ENCODE results near the gene MERTK. TPM values are rescaled to one million over a fixed set of nuclear protein-coding genes. Genes with fewer than 3 reads are reported as not detected.

Gene MERTK
- polyA plus RNA-seq, 1 of the 3 experiments (the other 2 are of a cell fraction): 9.6 TPM

- ChIA-PET POLR2A (no interaction called here), CTCF (no interaction called here)
- TF ChIP-seq USF1 (IDR thresholded peaks at IDR 0.05; ENCODE audit: borderline replicate concordance, low read depth) (no peak), MXI1 (IDR thresholded peaks at IDR 0.05; ENCODE audit: low read depth, low read length) (no peak)
- Histone ChIP-seq H3K27ac (ENCODE audit: low read depth in 2 of 2, low read length in 1 of 2) (no peak overlapping the region), H3K9me2 (no peaks in the 10 kb centered on the region), H3K9me3 (no peaks in the 10 kb centered on the region), H3K4me1 (ENCODE audit: control insufficient read depth in 1 of 2, insufficient read depth in 2 of 2, low read depth in 1 of 2, low read length in 1 of 2) (peaks cover 0 to 19% of the 10 kb centered on the region in 2 experiments; a peak in 2 of 4 replicates), H2AFZ (ENCODE audit: low read depth) (no peak overlapping the region), H3K4me2 (no peak overlapping the region), H3K4me3 (ENCODE audit: low read depth in 2 of 2, low read length in 1 of 2) (no peak overlapping the region), H3K9ac (no peak overlapping the region), H3K36me3 (replicated peaks in 1 of 2; ENCODE audit: control insufficient read depth in 1 of 2, insufficient read depth in 2 of 2, low read length in 1 of 2) (no peaks in the 10 kb centered on the region), H3K79me2 (ENCODE audit: insufficient read depth) (no peaks in the 10 kb centered on the region), H4K20me1 (ENCODE audit: insufficient read depth) (no peaks in the 10 kb centered on the region), H3F3A (replicated peaks; ENCODE audit: insufficient read depth) (peaks cover 7% of the 10 kb centered on the region), H3K27me3 (ENCODE audit: insufficient read depth) (no peaks in the 10 kb centered on the region)
- WGBS (ENCODE audit: low lambda C conversion rate): 76% methylated on average over 8 of the region's 9 CpGs
- DNase-seq: no peak
Measured at GRCh38 chr2:112024231-112024630, 125.8 kb downstream of the MERTK start.

- TF ChIP-seq RFX5 (IDR thresholded peaks at IDR 0.05; ENCODE audit: low read length) (no peak), TCF12 (IDR thresholded peaks at IDR 0.05) (no peak), ZBTB33 (IDR thresholded peaks at IDR 0.05; ENCODE audit: borderline replicate concordance, low read depth) (no peak), RCOR1 (IDR thresholded peaks at IDR 0.05; ENCODE audit: low read length) (no peak), FOXJ3 (CRISPR knock-in tag; IDR thresholded peaks at IDR 0.05) (no peak), YY1 (IDR thresholded peaks at IDR 0.05; ENCODE audit: low read depth) (no peak), SMC3 (IDR thresholded peaks at IDR 0.05; ENCODE audit: low read depth, low read length) (no peak), MXI1 (IDR thresholded peaks at IDR 0.05; ENCODE audit: low read depth, low read length) (no peak), USF1 (IDR thresholded peaks at IDR 0.05; ENCODE audit: borderline replicate concordance, low read depth) (no peak), GATA2 (CRISPR knock-in tag; IDR thresholded peaks at IDR 0.05) (no peak), EZH2phosphoT487 (IDR thresholded peaks at IDR 0.05; ENCODE audit: borderline replicate concordance, low read depth) (no peak), FOXM1 (IDR thresholded peaks at IDR 0.05; ENCODE audit: low read depth) (no peak)
- CTCF ChIA-PET: interaction anchor here (0.8 to 1.2 kb wide), 2 partner anchors 23 to 137 kb away, joined by 4 read pairs; no protein-coding TSS in a partner anchor
- H4K20me1 ChIP-seq (ENCODE audit: insufficient read depth): no peaks in the 10 kb centered on the region
- no peaks in the 10 kb centered on the region for H3K9me3 ChIP-seq
- no peaks in the 10 kb centered on the region for H3K79me2 ChIP-seq (ENCODE audit: insufficient read depth)
- no peak overlapping the region for H3K9ac ChIP-seq
- H3K27me3 ChIP-seq (ENCODE audit: insufficient read depth): no peaks in the 10 kb centered on the region
- H3K9me2 ChIP-seq: no peaks in the 10 kb centered on the region
- peaks cover 9% of the 10 kb centered on the region for H3F3A ChIP-seq (replicated peaks; ENCODE audit: insufficient read depth)
- DNase-seq: no peak
- H3K4me3 ChIP-seq (ENCODE audit: low read depth in 2 of 2, low read length in 1 of 2): no peak overlapping the region
- no peak overlapping the region for H2AFZ ChIP-seq (ENCODE audit: low read depth)
- 93% methylated on average over 8 of the region's 12 CpGs for WGBS (ENCODE audit: low lambda C conversion rate)
- POLR2A ChIA-PET: no interaction called here
- H3K27ac ChIP-seq (ENCODE audit: low read depth in 2 of 2, low read length in 1 of 2): no peak overlapping the region; a peak in 1 of 4 replicates
- H3K4me2 ChIP-seq: no peak overlapping the region
- H3K4me1 ChIP-seq (ENCODE audit: control insufficient read depth in 1 of 2, insufficient read depth in 2 of 2, low read depth in 1 of 2, low read length in 1 of 2): peaks cover 0 to 19% of the 10 kb centered on the region in 2 experiments; a peak in 2 of 4 replicates
- no peaks in the 10 kb centered on the region for H3K36me3 ChIP-seq (replicated peaks in 1 of 2; ENCODE audit: control insufficient read depth in 1 of 2, insufficient read depth in 2 of 2, low read length in 1 of 2)
Measured at GRCh38 chr2:112024896-112025491, 126.6 kb downstream of the MERTK start.

Data from SK-N-SH (cell line).